Chondrocyte (in vitro differentiated cells): ENCODE measurements around the gene NF1. TPM values are rescaled to one million over a fixed set of nuclear protein-coding genes. Genes with fewer than 3 reads are reported as not detected.

Source experiments
- DNase-seq: peaks from one replicate; pipeline ENCODE4 v3.0.0; 2021; ENCODE audit warnings: mixed read lengths, low spot score
- H3K27ac Mint-ChIP-seq: one replicate; pipeline ENCODE4 v1.8.0; 2021; ENCODE audit warnings: mild to moderate bottlenecking, moderate library complexity, mixed read lengths; ENCODE audit not compliant: unreplicated experiment
- H3K27me3 Mint-ChIP-seq: 2 replicates; pipeline ENCODE4 v1.8.0; 2021; ENCODE audit warnings: low read depth, mixed read lengths
- H3K36me3 Mint-ChIP-seq: 2 replicates; pipeline ENCODE4 v1.8.0; 2021; ENCODE audit warnings: low read depth, mixed read lengths
- H3K4me1 Mint-ChIP-seq: 2 replicates; pipeline ENCODE4 v1.8.0; 2021; ENCODE audit warnings: low read depth, mild to moderate bottlenecking, mixed read lengths
- H3K4me3 Mint-ChIP-seq: one replicate; pipeline ENCODE4 v1.8.0; 2021; ENCODE audit warnings: mild to moderate bottlenecking, moderate library complexity, mixed read lengths; ENCODE audit not compliant: unreplicated experiment
- H3K9me3 Mint-ChIP-seq: 2 replicates; pipeline ENCODE4 v1.8.0; 2021; ENCODE audit warnings: low read depth, mixed read lengths
- CTCF ChIP-seq: fragments of 200-600 bp; sonication (generic); IDR thresholded peaks from 2 replicates; pipeline ENCODE4 v1.5.0; 2021; ENCODE audit warnings: antibody characterized with exemption, mild to moderate bottlenecking, moderate library complexity
- total RNA-seq: library from RNA; stranded (reverse); gene quantifications from 3 replicates; pipeline ENCODE4 v1.2.1, GENCODE V29; 2021

NF1 gene
- total RNA-seq, 1 donor from 2014 or later = 48.2 TPM

- peaks cover 10% of the 10 kb centered on the region for H3K4me1 Mint-ChIP-seq
- peaks cover 19% of the 10 kb centered on the region for H3K27me3 Mint-ChIP-seq
- no peaks in the 10 kb centered on the region for H3K36me3 Mint-ChIP-seq
- no peak overlapping the region for H3K4me3 Mint-ChIP-seq
- peak; percentile 40 for DNase-seq
- no peaks in the 10 kb centered on the region for H3K9me3 Mint-ChIP-seq
- TF ChIP-seq CTCF = no peak
- no peak overlapping the region for H3K27ac Mint-ChIP-seq
Observed at GRCh38 chr17:31412511-31412910, 317.7 kb downstream of the NF1 start.

GRCh38 chr17:31413081-31413799, 318.5 kb downstream of the NF1 start:
- no peaks in the 10 kb centered on the region for H3K9me3 Mint-ChIP-seq
- H3K27me3 Mint-ChIP-seq = peaks cover 15% of the 10 kb centered on the region
- no peaks in the 10 kb centered on the region for H3K36me3 Mint-ChIP-seq
- DNase-seq = peak; percentile 68
- H3K27ac Mint-ChIP-seq = peak overlapping the region; percentile 77
- TF ChIP-seq CTCF = no peak
- no peak overlapping the region for H3K4me3 Mint-ChIP-seq
- peaks cover 10% of the 10 kb centered on the region for H3K4me1 Mint-ChIP-seq

GRCh38 chr17:31413874-31414549, 319.2 kb downstream of the NF1 start:
- H3K4me1 Mint-ChIP-seq = peaks cover 10% of the 10 kb centered on the region
- H3K27me3 Mint-ChIP-seq = peaks cover 12% of the 10 kb centered on the region
- H3K4me3 Mint-ChIP-seq = no peak overlapping the region
- DNase-seq = peak; percentile 48
- no peaks in the 10 kb centered on the region for H3K36me3 Mint-ChIP-seq
- no peak for TF ChIP-seq CTCF
- no peaks in the 10 kb centered on the region for H3K9me3 Mint-ChIP-seq
- peak overlapping the region; percentile 77 for H3K27ac Mint-ChIP-seq

- DNase-seq = peak; percentile 56
- Mint-ChIP-seq H3K9me3 (no peaks in the 10 kb centered on the region), H3K36me3 (no peaks in the 10 kb centered on the region), H3K27me3 (peaks cover 12% of the 10 kb centered on the region), H3K4me1 (peaks cover 10% of the 10 kb centered on the region), H3K27ac (no peak overlapping the region), H3K4me3 (no peak overlapping the region)
- TF ChIP-seq CTCF = no peak
Observed at GRCh38 chr17:31414550-31414918, 319.8 kb downstream of the NF1 start.

GRCh38 chr17:31415004-31415454, 320.3 kb downstream of the NF1 start:
- TF ChIP-seq CTCF = no peak
- H3K27ac Mint-ChIP-seq = no peak overlapping the region
- H3K9me3 Mint-ChIP-seq = no peaks in the 10 kb centered on the region
- DNase-seq = peak; percentile 49
- no peaks in the 10 kb centered on the region for H3K36me3 Mint-ChIP-seq
- H3K4me3 Mint-ChIP-seq = no peak overlapping the region
- peaks cover 10% of the 10 kb centered on the region for H3K4me1 Mint-ChIP-seq
- peaks cover 15% of the 10 kb centered on the region for H3K27me3 Mint-ChIP-seq
